Transverse colon (tissue), 4 donors: ENCODE results near the gene AP1M2. TPM values are rescaled to one million over a fixed set of nuclear protein-coding genes. Genes with fewer than 3 reads are reported as not detected.

Source experiments
- DNase-seq: peaks from one replicate; pipeline ENCODE4 v3.0.0-alpha.2; 2019
- H3K27ac ChIP-seq, 4 donors: fragments of 200-600 bp; sonication (generic); 2 replicates each; pipeline ENCODE4 v1.5.1; 2016 to 2018; ENCODE audit warnings: inconsistent platforms in 4 of 4
- H3K27me3 ChIP-seq: fragments of 200-600 bp; sonication (generic); 2 replicates; pipeline ENCODE4 v1.5.1; 2017; ENCODE audit warnings: inconsistent platforms
- H3K36me3 ChIP-seq, 4 donors: fragments of 200-600 bp; sonication (generic); 2 replicates each; pipeline ENCODE4 v1.5.1; 2017 to 2019; ENCODE audit warnings: inconsistent platforms in 4 of 4
- H3K4me1 ChIP-seq, 4 donors: fragments of 200-600 bp; sonication (generic); 2 replicates each; pipeline ENCODE4 v1.5.1; 2017 to 2020; ENCODE audit warnings: inconsistent platforms in 4 of 4
- H3K4me3 ChIP-seq, 4 donors: fragments of 200-600 bp; sonication (generic); 1 replicate in 1 of 4; 2 replicates in 3 of 4; pipeline versions ENCODE4 v1.5.1 to v1.6.1; 2017 to 2019; ENCODE audit warnings: inconsistent platforms in 4 of 4
- H3K9me3 ChIP-seq, 2 donors: fragments of 200-600 bp; sonication (generic); 2 replicates each; pipeline ENCODE4 v1.5.1; 2017 to 2019; ENCODE audit warnings: inconsistent platforms in 2 of 2
- CTCF ChIP-seq, 5 experiments: fragments of 200-600 bp in 3 of 5; fragments of 450-650 bp in 2 of 5; sonication (generic) in 3 of 5; IDR thresholded peaks; 1 replicate in 2 of 5; 2 replicates in 3 of 5; pipeline ENCODE4 v1.5.1; 2016 to 2017; ENCODE audit warnings: antibody characterized with exemption in 5 of 5, inconsistent platforms in 3 of 5, mild to moderate bottlenecking in 2 of 5, moderate library complexity in 1 of 5
- EP300 ChIP-seq: sonication (generic); formaldehyde crosslinking; IDR thresholded peaks from one replicate; pipeline ENCODE4 v1.6.1; 2017; ENCODE audit warnings: antibody characterized with exemption, low read depth
- POLR2A ChIP-seq: fragments of 450-650 bp; IDR thresholded peaks from one replicate; pipeline ENCODE4 v1.6.1; 2016; ENCODE audit warnings: antibody characterized with exemption, mild to moderate bottlenecking, moderate library complexity
- POLR2AphosphoS5 ChIP-seq, 3 donors: sonication (generic); formaldehyde crosslinking; IDR thresholded peaks; one replicate each; pipeline ENCODE4 v1.6.1; 2016; ENCODE audit warnings: antibody characterized with exemption in 3 of 3
- WGBS, 2 donors: methylation state at CpG; one replicate each; pipeline ENCODE4 v1.1.5; 2018; ENCODE audit warnings: low coverage in 1 of 2; 5-methylcytosine and 5-hydroxymethylcytosine counted together
- in situ Hi-C, 4 donors: fragments of 200-750 bp; cut with MboI; loops; one replicate each; pipeline versions ENCODE4 v1.15.0 to v1.15.1; 2017; ENCODE audit warnings: low sequenced_read_pairs in 3 of 4, low pct_ligation_motif_present in 1 of 4, low pct_unique_long_range_greater_than_20kb in 1 of 4
- intact Hi-C: fragments of 100-400 bp; cut with DNase I; formaldehyde crosslinking; loops from one replicate; pipeline ENCODE4 v1.15.1; 2023; ENCODE audit warnings: low total_unique reads
- total RNA-seq, 4 donors: library from RNA; depleted of rRNA; stranded (reverse); fragments of >200 nt; gene quantifications; one replicate each; pipeline ENCODE4 v1.1.0, GENCODE V29; 2016

AP1M2 gene
- total RNA-seq, 4 donors from 2014 or later, result 22.8 to 111 (median 63.1) TPM

- no peaks in the 10 kb centered on the region for H3K9me3 ChIP-seq
- H3K27me3 ChIP-seq, result no peaks in the 10 kb centered on the region
- H3K36me3 ChIP-seq, result no peaks in the 10 kb centered on the region
- TF ChIP-seq CTCF (IDR thresholded peaks at IDR 0.05) (no peak), EP300 (no peak), POLR2AphosphoS5 (IDR thresholded peaks at IDR 0.05) (peak in 1 of 3 donors; percentile 6), POLR2A (no peak)
- peak; percentile 24 for DNase-seq
- H3K4me3 ChIP-seq, result peak overlapping the region in 1 of 4 donors; percentile 100
- H3K27ac ChIP-seq, result peak overlapping the region; percentile 84 to 95 (median 88)
- peaks cover 0 to 32% (median 13%) of the 10 kb centered on the region in 4 donors for H3K4me1 ChIP-seq
- in situ Hi-C loops (no loop called here), intact Hi-C loops (no loop called here)
- WGBS, 2 donors, result 23 to 26% methylated on average over 4 to 9 of the region's 9 CpGs
These were observed 16.9 kb upstream of the AP1M2 start for GRCh38 chr19:10603873-10604459.

- 23% methylated on average over 18 of the region's 19 CpGs; no CpG with 5 or more reads in 1 of the 2 donors for WGBS, 2 donors
- intact Hi-C loops (no loop called here), in situ Hi-C loops (no loop called here)
- peaks cover 0 to 32% (median 13%) of the 10 kb centered on the region in 4 donors for H3K4me1 ChIP-seq
- no peaks in the 10 kb centered on the region for H3K9me3 ChIP-seq
- peak overlapping the region; percentile 84 to 95 (median 88) for H3K27ac ChIP-seq
- H3K36me3 ChIP-seq, result no peaks in the 10 kb centered on the region
- H3K4me3 ChIP-seq, result peak overlapping the region; percentile 78 to 100 (median 83)
- no peaks in the 10 kb centered on the region for H3K27me3 ChIP-seq
- no peak for TF ChIP-seq CTCF (IDR thresholded peaks at IDR 0.05)
- TF ChIP-seq POLR2AphosphoS5 (IDR thresholded peaks at IDR 0.05), result peak in 2 of 3 donors; percentile 12 to 14
- TF ChIP-seq EP300, result no peak
- peak; percentile 41 for TF ChIP-seq POLR2A
- DNase-seq, result peak; percentile 66
These were observed 16.2 kb upstream of the AP1M2 start for GRCh38 chr19:10603084-10603872.

- Histone ChIP-seq H3K4me3 (peak overlapping the region; percentile 78 to 100 (median 83)), H3K27me3 (no peaks in the 10 kb centered on the region), H3K36me3 (no peaks in the 10 kb centered on the region), H3K9me3 (no peaks in the 10 kb centered on the region), H3K27ac (peak overlapping the region; percentile 84 to 95 (median 88)), H3K4me1 (peaks cover 0 to 32% (median 13%) of the 10 kb centered on the region in 4 donors)
- DNase-seq, result peak; percentile 90
- in situ Hi-C loops (no loop called here), intact Hi-C loops (no loop called here)
- TF ChIP-seq POLR2AphosphoS5 (IDR thresholded peaks at IDR 0.05) (peak; percentile 48 to 74 (median 57)), CTCF (IDR thresholded peaks at IDR 0.05) (no peak), POLR2A (peak; percentile 50), EP300 (no peak)
- 1% methylated on average over 31 of the region's 76 CpGs; no CpG with 5 or more reads in 1 of the 2 donors for WGBS, 2 donors
These were observed 15.4 kb upstream of the AP1M2 start for GRCh38 chr19:10602330-10603083.

GRCh38 chr19:10601999-10602329 is 14.9 kb upstream of the AP1M2 start:
- WGBS, 2 donors, result 22% methylated on average over 7 of the region's 7 CpGs; no CpG with 5 or more reads in 1 of the 2 donors
- in situ Hi-C loops, result no loop called here
- TF ChIP-seq CTCF (IDR thresholded peaks at IDR 0.05) (no peak), POLR2A (no peak), EP300 (no peak), POLR2AphosphoS5 (IDR thresholded peaks at IDR 0.05) (no peak)
- Histone ChIP-seq H3K27ac (peak overlapping the region in 1 of 4 donors; percentile 10), H3K4me1 (peaks cover 0 to 35% (median 13%) of the 10 kb centered on the region in 4 donors), H3K27me3 (no peaks in the 10 kb centered on the region), H3K4me3 (peak overlapping the region in 2 of 4 donors; percentile 87 to 100), H3K36me3 (no peaks in the 10 kb centered on the region), H3K9me3 (no peaks in the 10 kb centered on the region)
- intact Hi-C loops, result no loop called here
- DNase-seq, result no peak
